Lower leg skin (tissue), 3 donors: ENCODE results near the gene CYB5A.

ENCODE experiments used
- POLR2A ChIP-seq, 2 donors: fragments of 450-650 bp; IDR thresholded peaks; one replicate each; pipeline ENCODE4 v1.6.1; 2016 to 2017; ENCODE audit warnings: antibody characterized with exemption in 2 of 2, mild to moderate bottlenecking in 1 of 2, moderate library complexity in 1 of 2
- TF ChIP-seq, protein P1 (sequence below), 3 donors: fragments of 450-650 bp; IDR thresholded peaks; one replicate each; pipeline ENCODE4 v1.5.1; 2016; ENCODE audit warnings: antibody characterized with exemption in 3 of 3, mild to moderate bottlenecking in 3 of 3, moderate library complexity in 2 of 3

DNA sequence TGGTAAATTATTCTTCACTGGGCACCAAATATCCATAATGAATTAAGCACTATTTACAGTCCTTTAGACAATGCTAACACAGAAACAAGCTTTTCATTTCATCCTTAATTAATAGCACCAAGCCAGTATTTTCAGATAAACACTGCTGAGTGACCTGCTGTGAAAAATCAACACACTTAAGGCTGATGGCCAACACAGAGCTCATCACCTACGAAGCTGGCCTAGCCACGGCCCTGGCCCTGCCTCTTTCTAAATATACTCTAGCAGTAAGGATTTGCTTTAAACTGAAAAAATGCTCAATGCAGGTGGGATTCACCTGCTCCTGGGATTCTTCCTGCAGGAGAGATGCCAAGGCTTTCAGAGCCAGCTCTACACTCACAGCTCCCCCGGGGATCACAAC lies 18.4 kb downstream of the CYB5A start:
- TF ChIP-seq POLR2A (IDR thresholded peaks at IDR 0.05): no peak
- TF ChIP-seq, protein P1, sequence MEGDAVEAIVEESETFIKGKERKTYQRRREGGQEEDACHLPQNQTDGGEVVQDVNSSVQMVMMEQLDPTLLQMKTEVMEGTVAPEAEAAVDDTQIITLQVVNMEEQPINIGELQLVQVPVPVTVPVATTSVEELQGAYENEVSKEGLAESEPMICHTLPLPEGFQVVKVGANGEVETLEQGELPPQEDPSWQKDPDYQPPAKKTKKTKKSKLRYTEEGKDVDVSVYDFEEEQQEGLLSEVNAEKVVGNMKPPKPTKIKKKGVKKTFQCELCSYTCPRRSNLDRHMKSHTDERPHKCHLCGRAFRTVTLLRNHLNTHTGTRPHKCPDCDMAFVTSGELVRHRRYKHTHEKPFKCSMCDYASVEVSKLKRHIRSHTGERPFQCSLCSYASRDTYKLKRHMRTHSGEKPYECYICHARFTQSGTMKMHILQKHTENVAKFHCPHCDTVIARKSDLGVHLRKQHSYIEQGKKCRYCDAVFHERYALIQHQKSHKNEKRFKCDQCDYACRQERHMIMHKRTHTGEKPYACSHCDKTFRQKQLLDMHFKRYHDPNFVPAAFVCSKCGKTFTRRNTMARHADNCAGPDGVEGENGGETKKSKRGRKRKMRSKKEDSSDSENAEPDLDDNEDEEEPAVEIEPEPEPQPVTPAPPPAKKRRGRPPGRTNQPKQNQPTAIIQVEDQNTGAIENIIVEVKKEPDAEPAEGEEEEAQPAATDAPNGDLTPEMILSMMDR (IDR thresholded peaks at IDR 0.05): no peak
